HG02798 (cell line): ENCODE measurements around the gene ZNF786.
"Not testable (repeated sequence)": the region's sequence is repeated elsewhere in the genome, so short reads cannot be mapped to it uniquely, and the experiment has no call there.

ENCODE experiments used
- ATAC-seq: cut with Tn5 transposase; IDR thresholded peaks from one replicate; pipeline ENCODE4 v1.9.1; 2021; ENCODE audit warnings: mild to moderate bottlenecking; ENCODE audit not compliant: unreplicated experiment, poor library complexity

Gene ZNF786

GRCh38 chr7:149090397-149091195 lies at the start of gene ZNF786:
Gene ZNF786, minus strand, starts transcription at chr7:149090718. Its CDS starts 78 bp downstream, at chr7:149090640.
- ATAC-seq = peak; percentile 87

GRCh38 chr7:149136118-149136517 lies 45.6 kb upstream of the ZNF786 start:
- ATAC-seq = no peak

GRCh38 chr7:149133028-149133710 lies 42.7 kb upstream of the ZNF786 start:
- no peak for ATAC-seq

GRCh38 chr7:149130572-149131198 lies 40.2 kb upstream of the ZNF786 start:
- ATAC-seq = no peak

GRCh38 chr7:149126662-149127266 lies 36.2 kb upstream of the ZNF786 start:
- peak; percentile 40 for ATAC-seq

GRCh38 chr7:149125863-149126661 lies 35.5 kb upstream of the ZNF786 start, which contains the start of gene ZNF425:
Gene ZNF425, minus strand, starts transcription at chr7:149126324. Its CDS starts 111 bp downstream, at chr7:149126213.
- peak; percentile 89 for ATAC-seq

GRCh38 chr7:149125189-149125862 lies 34.8 kb upstream of the ZNF786 start:
- no peak for ATAC-seq

GRCh38 chr7:149109969-149110368 lies 19.5 kb upstream of the ZNF786 start:
- no peak for ATAC-seq

- ATAC-seq = no peak
Observed at GRCh38 chr7:149104749-149105148, 14.2 kb upstream of the ZNF786 start.

- ATAC-seq = no peak
Observed at GRCh38 chr7:149104214-149104613, 13.7 kb upstream of the ZNF786 start.

GRCh38 chr7:149103424-149103823 lies 12.9 kb upstream of the ZNF786 start:
- no peak for ATAC-seq

- no peak for ATAC-seq
Observed at GRCh38 chr7:149102666-149103065, 12.1 kb upstream of the ZNF786 start.

GRCh38 chr7:149100821-149101220 lies 10.3 kb upstream of the ZNF786 start:
- ATAC-seq = no peak

- ATAC-seq = no peak
Observed at GRCh38 chr7:149099058-149099457, 8.5 kb upstream of the ZNF786 start.

- no peak for ATAC-seq
Observed at GRCh38 chr7:149097088-149097487, 6.6 kb upstream of the ZNF786 start.

GRCh38 chr7:149093228-149093627 lies 2.7 kb upstream of the ZNF786 start:
- no peak for ATAC-seq

GRCh38 chr7:149092244-149092643 lies 1.7 kb upstream of the ZNF786 start:
- ATAC-seq = not testable (repeated sequence)

GRCh38 chr7:149087376-149087775 lies 3.1 kb downstream of the ZNF786 start:
- no peak for ATAC-seq

GRCh38 chr7:149085866-149086265 lies 4.7 kb downstream of the ZNF786 start:
- no peak for ATAC-seq
